ENCODE data around the gene IGFBP3.

The IGFBP3 gene

GRCh38 chr7:45889367-45890067 is 31.6 kb downstream of the IGFBP3 start:
- no peak for TF ChIP-seq POLR2AphosphoS5 (IDR thresholded peaks at IDR 0.05; ENCODE audit: low read depth, low read length)
- no peak for TF ChIP-seq TAF1 (IDR thresholded peaks at IDR 0.05; ENCODE audit: borderline replicate concordance, insufficient read depth, low read length)
- TF ChIP-seq SIN3A (IDR thresholded peaks at IDR 0.05; ENCODE audit: borderline replicate concordance, insufficient read depth, low read length): no peak
- TF ChIP-seq, protein P1, sequence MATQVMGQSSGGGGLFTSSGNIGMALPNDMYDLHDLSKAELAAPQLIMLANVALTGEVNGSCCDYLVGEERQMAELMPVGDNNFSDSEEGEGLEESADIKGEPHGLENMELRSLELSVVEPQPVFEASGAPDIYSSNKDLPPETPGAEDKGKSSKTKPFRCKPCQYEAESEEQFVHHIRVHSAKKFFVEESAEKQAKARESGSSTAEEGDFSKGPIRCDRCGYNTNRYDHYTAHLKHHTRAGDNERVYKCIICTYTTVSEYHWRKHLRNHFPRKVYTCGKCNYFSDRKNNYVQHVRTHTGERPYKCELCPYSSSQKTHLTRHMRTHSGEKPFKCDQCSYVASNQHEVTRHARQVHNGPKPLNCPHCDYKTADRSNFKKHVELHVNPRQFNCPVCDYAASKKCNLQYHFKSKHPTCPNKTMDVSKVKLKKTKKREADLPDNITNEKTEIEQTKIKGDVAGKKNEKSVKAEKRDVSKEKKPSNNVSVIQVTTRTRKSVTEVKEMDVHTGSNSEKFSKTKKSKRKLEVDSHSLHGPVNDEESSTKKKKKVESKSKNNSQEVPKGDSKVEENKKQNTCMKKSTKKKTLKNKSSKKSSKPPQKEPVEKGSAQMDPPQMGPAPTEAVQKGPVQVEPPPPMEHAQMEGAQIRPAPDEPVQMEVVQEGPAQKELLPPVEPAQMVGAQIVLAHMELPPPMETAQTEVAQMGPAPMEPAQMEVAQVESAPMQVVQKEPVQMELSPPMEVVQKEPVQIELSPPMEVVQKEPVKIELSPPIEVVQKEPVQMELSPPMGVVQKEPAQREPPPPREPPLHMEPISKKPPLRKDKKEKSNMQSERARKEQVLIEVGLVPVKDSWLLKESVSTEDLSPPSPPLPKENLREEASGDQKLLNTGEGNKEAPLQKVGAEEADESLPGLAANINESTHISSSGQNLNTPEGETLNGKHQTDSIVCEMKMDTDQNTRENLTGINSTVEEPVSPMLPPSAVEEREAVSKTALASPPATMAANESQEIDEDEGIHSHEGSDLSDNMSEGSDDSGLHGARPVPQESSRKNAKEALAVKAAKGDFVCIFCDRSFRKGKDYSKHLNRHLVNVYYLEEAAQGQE (IDR thresholded peaks at IDR 0.05; ENCODE audit: insufficient read depth in 1 of 2, low read depth in 2 of 2, low read length in 2 of 2): no peak
- no peak for TF ChIP-seq FOXP2 (optimal IDR thresholded peaks at IDR 0.05; ENCODE audit: borderline replicate concordance, extremely low read depth, extremely low read length, insufficient read depth)

DNA sequence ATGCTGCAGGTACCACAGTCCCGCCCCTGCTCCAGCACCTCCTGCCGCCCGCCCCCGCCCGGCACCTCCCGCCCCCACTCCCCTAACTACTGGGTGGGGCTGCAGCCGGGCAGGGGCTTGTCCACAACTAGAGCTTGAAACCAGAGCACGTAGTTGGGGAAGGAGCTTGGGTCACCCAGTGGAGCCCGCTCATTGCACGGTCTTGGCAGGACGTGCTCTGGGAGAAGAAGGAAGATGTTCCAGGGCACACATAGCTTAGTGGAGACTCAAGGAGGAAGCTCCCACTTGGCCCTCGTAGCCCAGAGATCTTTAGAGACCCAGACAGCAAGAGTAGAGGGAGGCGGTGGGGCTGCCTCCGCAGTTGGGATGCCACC is 32.1 kb downstream of the IGFBP3 start:
- TF ChIP-seq SIN3A (IDR thresholded peaks at IDR 0.05; ENCODE audit: borderline replicate concordance, insufficient read depth, low read length) (no peak), FOXP2 (optimal IDR thresholded peaks at IDR 0.05; ENCODE audit: borderline replicate concordance, extremely low read depth, extremely low read length, insufficient read depth) (no peak), POLR2AphosphoS5 (IDR thresholded peaks at IDR 0.05; ENCODE audit: low read depth, low read length) (no peak), TAF1 (IDR thresholded peaks at IDR 0.05; ENCODE audit: borderline replicate concordance, insufficient read depth, low read length) (no peak)
- TF ChIP-seq, protein P1 (IDR thresholded peaks at IDR 0.05; ENCODE audit: insufficient read depth in 1 of 2, low read depth in 2 of 2, low read length in 2 of 2): no peak

DNA sequence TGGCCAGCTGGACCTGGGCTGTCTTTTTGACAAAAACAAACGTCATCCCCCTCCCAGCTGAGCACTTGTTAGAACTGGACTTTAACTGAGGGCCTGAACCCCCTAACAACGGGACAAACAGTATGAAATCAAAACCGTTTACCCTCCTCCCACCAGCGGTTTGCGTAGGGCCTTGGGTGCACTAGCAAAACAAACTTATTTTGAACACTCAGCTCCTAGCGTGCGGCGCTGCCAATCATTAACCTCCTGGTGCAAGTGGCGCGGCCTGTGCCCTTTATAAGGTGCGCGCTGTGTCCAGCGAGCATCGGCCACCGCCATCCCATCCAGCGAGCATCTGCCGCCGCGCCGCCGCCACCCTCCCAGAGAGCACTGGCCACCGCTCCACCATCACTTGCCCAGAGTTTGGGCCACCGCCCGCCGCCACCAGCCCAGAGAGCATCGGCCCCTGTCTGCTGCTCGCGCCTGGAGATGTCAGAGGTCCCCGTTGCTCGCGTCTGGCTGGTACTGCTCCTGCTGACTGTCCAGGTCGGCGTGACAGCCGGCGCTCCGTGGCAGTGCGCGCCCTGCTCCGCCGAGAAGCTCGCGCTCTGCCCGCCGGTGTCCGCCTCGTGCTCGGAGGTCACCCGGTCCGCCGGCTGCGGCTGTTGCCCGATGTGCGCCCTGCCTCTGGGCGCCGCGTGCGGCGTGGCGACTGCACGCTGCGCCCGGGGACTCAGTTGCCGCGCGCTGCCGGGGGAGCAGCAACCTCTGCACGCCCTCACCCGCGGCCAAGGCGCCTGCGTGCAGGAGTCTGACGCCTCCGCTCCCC is 32.7 kb downstream of the IGFBP3 start, which contains the start of gene IGFBP1:
TSS of gene IGFBP1 (plus strand) at position 304 of the 808 bp plus-strand sequence. CDS start at position 469, 165 bp downstream.
- TF ChIP-seq TAF1 (IDR thresholded peaks at IDR 0.05; ENCODE audit: borderline replicate concordance, insufficient read depth, low read length) (no peak), POLR2AphosphoS5 (IDR thresholded peaks at IDR 0.05; ENCODE audit: low read depth, low read length) (no peak), SIN3A (IDR thresholded peaks at IDR 0.05; ENCODE audit: borderline replicate concordance, insufficient read depth, low read length) (no peak), FOXP2 (optimal IDR thresholded peaks at IDR 0.05; ENCODE audit: borderline replicate concordance, extremely low read depth, extremely low read length, insufficient read depth) (no peak)
- TF ChIP-seq, protein P1 (IDR thresholded peaks at IDR 0.05; ENCODE audit: insufficient read depth in 1 of 2, low read depth in 2 of 2, low read length in 2 of 2): no peak

DNA sequence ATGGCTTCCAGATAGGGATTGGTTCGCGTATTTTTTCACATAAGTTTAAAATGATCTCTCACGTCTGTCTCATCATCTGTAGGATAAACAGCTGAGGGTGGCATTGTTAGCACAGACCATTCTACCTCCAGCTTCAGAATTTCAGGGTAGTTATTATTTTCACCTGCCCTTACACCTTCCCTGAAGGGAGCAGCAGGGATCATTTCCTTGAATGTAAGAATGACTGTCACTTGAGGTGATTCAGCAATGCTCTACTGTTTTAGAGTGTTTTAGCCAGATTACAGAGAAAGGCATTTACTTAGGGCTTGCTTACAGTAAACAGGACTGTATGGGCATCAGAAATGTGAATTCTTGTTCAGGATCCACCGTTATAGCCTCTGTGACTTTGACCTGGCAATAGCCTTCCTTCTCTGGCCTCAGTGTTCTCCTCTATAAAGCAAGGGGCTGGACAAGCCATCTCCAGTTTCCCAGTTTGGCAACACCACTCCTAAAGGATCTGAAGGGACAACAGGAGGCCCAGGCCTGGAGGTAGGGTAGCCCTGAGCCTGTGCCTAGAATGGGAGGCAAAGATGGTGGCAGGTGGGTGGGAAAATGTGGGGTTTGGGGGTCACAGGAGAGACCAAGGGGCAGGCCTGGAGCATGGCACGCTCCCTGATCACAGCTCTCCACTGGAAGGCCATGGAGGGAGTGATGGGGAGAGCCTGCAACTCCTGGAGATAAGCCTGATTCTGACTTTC is 34.0 kb downstream of the IGFBP3 start:
- no peak for TF ChIP-seq POLR2AphosphoS5 (IDR thresholded peaks at IDR 0.05; ENCODE audit: low read depth, low read length)
- TF ChIP-seq TAF1 (IDR thresholded peaks at IDR 0.05; ENCODE audit: borderline replicate concordance, insufficient read depth, low read length): no peak
- no peak for TF ChIP-seq SIN3A (IDR thresholded peaks at IDR 0.05; ENCODE audit: borderline replicate concordance, insufficient read depth, low read length)
- TF ChIP-seq, protein P1 (IDR thresholded peaks at IDR 0.05; ENCODE audit: insufficient read depth in 1 of 2, low read depth in 2 of 2, low read length in 2 of 2): no peak
- no peak for TF ChIP-seq FOXP2 (optimal IDR thresholded peaks at IDR 0.05; ENCODE audit: borderline replicate concordance, extremely low read depth, extremely low read length, insufficient read depth)
